ENCODE measurements around the gene DNAJB13.

- TF ChIP-seq SMC3 (conservative IDR thresholded peaks at IDR 0.05; ENCODE audit: poor library complexity): no peak
- TF ChIP-seq EP300 (conservative IDR thresholded peaks at IDR 0.05; ENCODE audit: poor library complexity, severe bottlenecking): no peak
- no peak for TF ChIP-seq CTCF (IDR thresholded peaks at IDR 0.05; ENCODE audit: poor library complexity, severe bottlenecking)
- TF ChIP-seq EZH2 (IDR thresholded peaks at IDR 0.05; ENCODE audit: borderline replicate concordance, insufficient read depth, low read length, poor library complexity, severe bottlenecking): no peak
- TF ChIP-seq TAF1 (IDR thresholded peaks at IDR 0.05; ENCODE audit: low read depth): no peak
- TF ChIP-seq RAD21 (conservative IDR thresholded peaks at IDR 0.05): no peak
Observed at GRCh38 chr11:73902303-73902702, 48.5 kb upstream of the DNAJB13 start.
